Dendritic cell treated with granulocyte-macrophage colony-stimulating factor and Interleukin-4, amounts not matched to agents 40 ng/mL and 50 ng/mL, for 4 days (primary cell): ENCODE results near the gene WASF2.
"Not testable (repeated sequence)": the region's sequence is repeated elsewhere in the genome, so short reads cannot be mapped to it uniquely, and the experiment has no call there.

Experiments
- H3K27ac Mint-ChIP-seq: one replicate; pipeline ENCODE4 v1.8.0; 2022; ENCODE audit warnings: mild to moderate bottlenecking, mixed read lengths
- H3K27me3 Mint-ChIP-seq: one replicate; pipeline ENCODE4 v1.8.0; 2022; ENCODE audit warnings: mild to moderate bottlenecking, mixed read lengths
- H3K36me3 Mint-ChIP-seq: one replicate; pipeline ENCODE4 v1.8.0; 2022; ENCODE audit warnings: low read depth, mixed read lengths
- H3K4me1 Mint-ChIP-seq: one replicate; pipeline ENCODE4 v1.8.0; 2022; ENCODE audit warnings: low read depth, mixed read lengths
- H3K4me3 Mint-ChIP-seq: one replicate; pipeline ENCODE4 v1.8.0; 2022; ENCODE audit warnings: mild to moderate bottlenecking, moderate library complexity, mixed read lengths
- H3K9me3 Mint-ChIP-seq: one replicate; pipeline ENCODE4 v1.8.0; 2022; ENCODE audit warnings: mixed read lengths
- intact Hi-C: fragments of 100-400 bp; cut with micrococcal nuclease; formaldehyde crosslinking; loops from one replicate; pipeline ENCODE4 v1.15.0; 2022

Gene WASF2

GRCh38 chr1:27471477-27471876 lies 18.5 kb downstream of the WASF2 start:
- Mint-ChIP-seq H3K4me1 (peaks cover 89% of the 10 kb centered on the region), H3K27me3 (no peaks in the 10 kb centered on the region), H3K4me3 (no peak overlapping the region), H3K9me3 (no peaks in the 10 kb centered on the region), H3K36me3 (peaks cover 66% of the 10 kb centered on the region), H3K27ac (peak overlapping the region; percentile 66)
- intact Hi-C loops = no loop called here

GRCh38 chr1:27469334-27469733 lies 20.6 kb downstream of the WASF2 start:
- peaks cover 64% of the 10 kb centered on the region for H3K36me3 Mint-ChIP-seq
- no peaks in the 10 kb centered on the region for H3K27me3 Mint-ChIP-seq
- no peaks in the 10 kb centered on the region for H3K9me3 Mint-ChIP-seq
- peaks cover 79% of the 10 kb centered on the region for H3K4me1 Mint-ChIP-seq
- peak overlapping the region; percentile 60 for H3K27ac Mint-ChIP-seq
- H3K4me3 Mint-ChIP-seq = no peak overlapping the region
- intact Hi-C loops = no loop called here

GRCh38 chr1:27468378-27468777 lies 21.6 kb downstream of the WASF2 start:
- H3K9me3 Mint-ChIP-seq, intact Hi-C loops, H3K27me3 Mint-ChIP-seq, H3K4me3 Mint-ChIP-seq: not testable (repeated sequence)
- H3K36me3 Mint-ChIP-seq = peaks cover 54% of the 10 kb centered on the region
- peak overlapping the region; percentile 60 for H3K27ac Mint-ChIP-seq
- H3K4me1 Mint-ChIP-seq = peaks cover 69% of the 10 kb centered on the region

DNA sequence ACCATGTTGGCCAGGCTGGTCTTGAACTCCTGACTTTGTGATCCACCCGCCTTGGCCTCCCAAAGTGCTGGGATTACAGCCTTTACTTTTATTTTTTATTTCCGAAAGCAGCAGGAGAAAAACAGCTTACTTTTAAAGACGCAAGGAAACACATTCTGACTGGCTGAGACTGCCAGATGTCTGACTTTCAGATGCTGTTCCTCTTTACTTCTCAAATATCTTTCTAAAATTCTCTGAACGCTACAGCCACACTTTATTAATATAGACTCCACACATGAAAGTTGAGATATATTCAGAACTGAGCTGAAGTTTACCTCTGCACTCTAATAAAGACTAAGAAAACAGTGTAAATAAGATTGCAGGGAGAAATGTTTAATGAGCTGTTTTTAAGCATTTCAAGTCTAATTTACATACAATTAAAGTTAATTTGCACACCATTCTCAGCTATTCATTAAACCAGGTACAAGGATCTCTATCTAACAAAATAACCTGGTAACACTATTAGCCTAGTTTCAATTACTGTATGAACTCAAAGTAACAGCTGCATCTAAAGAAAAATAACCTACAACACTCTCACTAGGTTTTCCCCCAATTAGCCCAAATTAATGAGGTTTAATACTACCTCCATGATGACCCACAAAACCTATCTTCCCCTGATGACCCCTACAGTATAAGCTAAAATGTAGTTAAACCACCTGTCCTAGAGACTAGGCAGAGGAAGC lies 24.9 kb downstream of the WASF2 start:
- H3K4me1 Mint-ChIP-seq = peaks cover 45% of the 10 kb centered on the region

DNA sequence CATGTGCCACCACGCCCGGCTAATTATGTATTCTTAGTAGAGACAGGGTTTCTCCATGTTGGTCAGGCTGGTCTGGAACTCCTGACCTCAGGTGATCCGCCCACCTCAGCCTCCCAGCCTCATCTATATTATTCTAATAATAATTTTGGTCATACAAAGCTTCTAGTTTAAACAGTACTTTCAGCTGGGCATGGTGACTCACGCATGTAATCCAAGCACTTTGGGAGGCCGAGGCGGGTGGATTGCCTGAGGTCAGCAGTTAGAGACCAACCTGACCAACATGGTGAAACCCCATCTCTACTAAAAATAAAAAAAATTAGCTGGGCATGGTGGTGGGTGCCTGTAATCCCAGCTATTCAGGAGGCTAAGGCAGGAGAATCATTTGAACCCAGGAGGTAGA lies 26.1 kb downstream of the WASF2 start:
- peaks cover 27% of the 10 kb centered on the region for H3K36me3 Mint-ChIP-seq
- not testable (repeated sequence) for H3K27me3 Mint-ChIP-seq, H3K27ac Mint-ChIP-seq, H3K9me3 Mint-ChIP-seq
- H3K4me1 Mint-ChIP-seq = peaks cover 33% of the 10 kb centered on the region
- intact Hi-C loops = loop anchor here (5.0 kb wide), 1 partner anchor 37 kb away; no protein-coding TSS in a partner anchor
- H3K4me3 Mint-ChIP-seq = peak overlapping the region; percentile 23

More for the DNA sequence above, 24.9 kb downstream of the WASF2 start:
- H3K27ac Mint-ChIP-seq = no peak overlapping the region
- H3K9me3 Mint-ChIP-seq = no peaks in the 10 kb centered on the region
- H3K36me3 Mint-ChIP-seq = peaks cover 39% of the 10 kb centered on the region
- H3K27me3 Mint-ChIP-seq = no peaks in the 10 kb centered on the region
- no peak overlapping the region for H3K4me3 Mint-ChIP-seq
- intact Hi-C loops = loop anchor here (5.0 kb wide), 1 partner anchor 38 kb away; no protein-coding TSS in a partner anchor

DNA sequence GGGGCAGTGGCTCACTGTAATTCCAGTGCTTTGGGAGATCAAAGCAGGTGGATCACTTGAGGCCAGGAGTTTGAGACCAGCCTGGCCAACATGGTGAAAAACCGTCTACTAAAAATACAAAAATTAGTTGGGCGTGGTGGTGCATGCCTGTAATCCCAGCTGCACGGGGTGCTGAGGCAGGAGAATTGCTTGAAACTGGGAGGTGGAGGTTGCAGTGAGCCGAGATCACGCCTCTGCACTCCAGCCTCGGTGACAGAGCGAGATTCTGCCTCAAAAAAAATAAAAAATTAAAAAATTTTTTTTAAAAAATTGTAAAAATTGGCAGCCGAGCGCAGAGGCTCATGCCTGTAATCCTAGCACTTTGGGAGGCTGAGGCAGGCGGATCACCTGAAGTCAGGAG lies 31.4 kb downstream of the WASF2 start:
- Mint-ChIP-seq H3K4me1 (peaks cover 32% of the 10 kb centered on the region), H3K36me3 (peaks cover 37% of the 10 kb centered on the region)
- intact Hi-C loops, H3K27me3 Mint-ChIP-seq, H3K4me3 Mint-ChIP-seq, H3K9me3 Mint-ChIP-seq, H3K27ac Mint-ChIP-seq: not testable (repeated sequence)

GRCh38 chr1:27455139-27455811 lies 34.7 kb downstream of the WASF2 start:
- no peak overlapping the region for H3K4me3 Mint-ChIP-seq
- no peaks in the 10 kb centered on the region for H3K27me3 Mint-ChIP-seq
- H3K4me1 Mint-ChIP-seq = peaks cover 41% of the 10 kb centered on the region
- peak overlapping the region; percentile 40 for H3K27ac Mint-ChIP-seq
- peaks cover 44% of the 10 kb centered on the region for H3K36me3 Mint-ChIP-seq
- intact Hi-C loops = no loop called here
- no peaks in the 10 kb centered on the region for H3K9me3 Mint-ChIP-seq

GRCh38 chr1:27454610-27455009 lies 35.4 kb downstream of the WASF2 start:
- peaks cover 42% of the 10 kb centered on the region for H3K4me1 Mint-ChIP-seq
- no peaks in the 10 kb centered on the region for H3K9me3 Mint-ChIP-seq
- peak overlapping the region; percentile 40 for H3K27ac Mint-ChIP-seq
- no peaks in the 10 kb centered on the region for H3K27me3 Mint-ChIP-seq
- intact Hi-C loops = no loop called here
- peaks cover 51% of the 10 kb centered on the region for H3K36me3 Mint-ChIP-seq
- H3K4me3 Mint-ChIP-seq = no peak overlapping the region

- intact Hi-C loops = no loop called here
- Mint-ChIP-seq H3K4me3 (no peak overlapping the region), H3K27ac (peak overlapping the region; percentile 58), H3K27me3 (no peaks in the 10 kb centered on the region), H3K4me1 (peaks cover 37% of the 10 kb centered on the region), H3K9me3 (no peaks in the 10 kb centered on the region), H3K36me3 (peaks cover 62% of the 10 kb centered on the region)
Measured at GRCh38 chr1:27451343-27451742, 38.6 kb downstream of the WASF2 start.

DNA sequence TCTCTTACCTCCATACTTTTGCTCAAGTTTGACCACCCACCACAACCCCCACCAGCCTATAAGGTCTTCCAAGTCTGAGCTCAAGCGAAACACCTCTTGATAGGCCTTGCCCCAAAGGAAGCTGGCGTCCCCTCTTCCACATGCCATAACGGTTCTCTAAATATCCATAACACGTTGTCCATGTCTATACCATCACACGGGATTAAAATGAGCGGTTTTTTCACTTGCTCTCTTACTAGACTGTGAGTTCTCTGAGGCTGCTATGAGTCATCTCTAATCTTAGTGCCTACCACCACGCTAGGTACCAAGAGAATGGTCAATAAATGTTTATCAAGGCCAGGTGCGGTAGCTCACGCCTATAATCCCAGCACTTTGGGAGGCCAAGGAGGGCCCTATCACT lies 41.0 kb downstream of the WASF2 start:
- H3K4me3 Mint-ChIP-seq = no peak overlapping the region
- no peak overlapping the region for H3K27ac Mint-ChIP-seq
- H3K36me3 Mint-ChIP-seq = peaks cover 41% of the 10 kb centered on the region
- no peaks in the 10 kb centered on the region for H3K27me3 Mint-ChIP-seq
- H3K4me1 Mint-ChIP-seq = peaks cover 33% of the 10 kb centered on the region
- H3K9me3 Mint-ChIP-seq = no peaks in the 10 kb centered on the region
- intact Hi-C loops = no loop called here

DNA sequence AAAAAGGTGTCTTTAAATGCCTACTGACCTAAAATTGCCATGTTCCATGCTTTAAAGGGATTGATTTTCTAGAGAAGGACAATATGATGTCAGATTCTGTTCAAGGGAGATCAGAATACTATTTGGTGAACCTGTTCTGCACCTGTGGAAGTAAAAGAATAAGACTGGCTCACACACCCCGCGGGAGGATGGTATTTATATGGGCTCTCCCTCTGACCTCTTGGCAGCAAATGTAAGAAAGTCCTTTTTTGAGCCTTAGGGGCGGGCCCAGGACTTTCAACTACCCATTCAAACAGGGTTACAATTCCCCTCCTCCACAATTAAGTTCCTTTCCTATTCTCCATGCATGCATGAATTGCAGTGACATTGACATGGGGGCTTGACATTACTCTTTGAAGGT lies 42.1 kb downstream of the WASF2 start:
- Mint-ChIP-seq H3K4me1 (peaks cover 33% of the 10 kb centered on the region), H3K27me3 (no peaks in the 10 kb centered on the region), H3K9me3 (no peaks in the 10 kb centered on the region), H3K27ac (no peak overlapping the region), H3K36me3 (peaks cover 38% of the 10 kb centered on the region), H3K4me3 (no peak overlapping the region)
- intact Hi-C loops = no loop called here

DNA sequence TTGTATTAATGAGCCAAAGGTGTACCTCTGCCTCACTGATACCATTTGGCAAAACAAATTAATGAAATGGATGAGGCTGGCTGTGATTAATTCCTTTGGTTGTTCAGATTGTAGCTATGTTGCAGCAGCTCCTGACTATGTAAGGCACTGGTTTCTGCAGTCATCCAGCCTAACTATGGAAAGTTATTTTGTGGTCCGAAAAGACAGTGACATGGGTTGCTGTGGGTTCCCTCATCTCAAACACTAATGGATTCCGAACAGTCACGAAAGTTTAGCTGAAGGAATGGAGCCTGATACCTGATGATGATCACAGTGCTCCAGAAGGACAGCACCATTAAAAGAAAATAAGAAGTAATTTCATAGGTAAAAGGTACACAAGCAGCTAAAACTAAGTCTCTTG lies 42.6 kb downstream of the WASF2 start:
- peaks cover 33% of the 10 kb centered on the region for H3K4me1 Mint-ChIP-seq
- H3K36me3 Mint-ChIP-seq = peaks cover 38% of the 10 kb centered on the region
- H3K4me3 Mint-ChIP-seq = no peak overlapping the region
- no peak overlapping the region for H3K27ac Mint-ChIP-seq
- intact Hi-C loops = no loop called here
- H3K9me3 Mint-ChIP-seq = no peaks in the 10 kb centered on the region
- no peaks in the 10 kb centered on the region for H3K27me3 Mint-ChIP-seq

DNA sequence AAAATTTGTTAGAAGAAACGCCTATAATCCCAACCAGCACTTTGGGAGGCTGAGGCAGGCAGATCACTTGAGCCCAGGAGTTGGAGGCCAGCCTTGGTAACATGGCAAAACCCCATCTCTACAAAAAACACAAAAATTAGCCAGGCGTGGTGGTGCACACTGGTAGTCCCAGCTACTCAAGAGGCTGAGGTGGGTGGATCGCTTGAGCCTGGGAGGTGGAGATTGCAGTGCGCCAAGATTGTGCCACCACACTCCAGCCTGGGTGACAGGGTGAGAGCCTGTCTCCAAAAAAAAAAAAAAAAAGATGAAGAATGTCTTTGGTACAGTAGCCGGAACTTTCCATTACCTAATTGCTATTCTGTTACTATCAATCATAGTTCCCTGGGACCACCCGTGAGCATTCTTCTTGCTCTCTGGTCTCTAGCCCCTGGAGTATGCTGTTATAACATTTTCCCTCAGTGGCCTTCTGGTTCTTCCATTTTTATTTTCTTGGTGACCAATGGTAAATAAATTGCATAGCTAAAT lies 43.4 kb downstream of the WASF2 start:
- Mint-ChIP-seq H3K9me3 (no peaks in the 10 kb centered on the region), H3K4me1 (peaks cover 32% of the 10 kb centered on the region), H3K27me3 (no peaks in the 10 kb centered on the region), H3K4me3 (no peak overlapping the region), H3K27ac (no peak overlapping the region), H3K36me3 (peaks cover 41% of the 10 kb centered on the region)
- intact Hi-C loops = no loop called here

GRCh38 chr1:27445177-27445936 lies 44.6 kb downstream of the WASF2 start:
- no peaks in the 10 kb centered on the region for H3K9me3 Mint-ChIP-seq
- peaks cover 50% of the 10 kb centered on the region for H3K36me3 Mint-ChIP-seq
- no peaks in the 10 kb centered on the region for H3K27me3 Mint-ChIP-seq
- peak overlapping the region; percentile 30 for H3K27ac Mint-ChIP-seq
- H3K4me1 Mint-ChIP-seq = peaks cover 22% of the 10 kb centered on the region
- intact Hi-C loops = no loop called here
- H3K4me3 Mint-ChIP-seq = no peak overlapping the region
